Suppressor macrophage treated with lipopolysaccharide for 4 hours (primary cell): ENCODE results near the gene TXNDC12.

Source experiments
- DNase-seq: peaks from one replicate; pipeline ENCODE4 v3.0.0-alpha.2; 2020

The TXNDC12 gene

DNA sequence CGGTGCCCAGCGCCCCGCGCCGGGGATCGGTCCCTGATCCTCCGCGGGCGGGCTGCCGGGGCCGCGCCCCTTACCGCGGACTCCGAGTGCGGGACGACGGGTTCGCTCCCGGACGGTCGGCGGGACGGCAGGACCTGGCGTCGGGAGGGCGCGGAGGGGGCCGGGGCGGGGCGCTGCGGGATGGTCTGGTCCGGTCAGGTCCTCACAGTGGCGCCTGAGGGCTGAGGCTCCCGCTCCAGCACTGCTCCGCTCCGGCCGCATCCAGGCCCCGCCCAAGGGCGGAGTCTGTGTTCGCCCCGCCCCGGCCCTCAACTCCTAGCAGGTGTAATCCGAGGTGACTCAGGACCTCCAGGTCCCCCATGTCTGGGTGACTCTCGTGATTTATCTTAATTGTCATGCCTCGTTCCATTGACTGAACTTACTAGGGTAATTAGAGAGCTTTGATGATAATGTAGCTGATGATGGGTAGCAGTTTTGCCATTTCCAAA is 64.5 kb downstream of the TXNDC12 start, which contains the start of gene RAB3B:
Gene RAB3B, minus strand, starts transcription at position 223 of the 488 bp plus-strand sequence. CDS start 13,583 bp downstream, outside the sequence.
- peak; percentile 35 for DNase-seq

DNA sequence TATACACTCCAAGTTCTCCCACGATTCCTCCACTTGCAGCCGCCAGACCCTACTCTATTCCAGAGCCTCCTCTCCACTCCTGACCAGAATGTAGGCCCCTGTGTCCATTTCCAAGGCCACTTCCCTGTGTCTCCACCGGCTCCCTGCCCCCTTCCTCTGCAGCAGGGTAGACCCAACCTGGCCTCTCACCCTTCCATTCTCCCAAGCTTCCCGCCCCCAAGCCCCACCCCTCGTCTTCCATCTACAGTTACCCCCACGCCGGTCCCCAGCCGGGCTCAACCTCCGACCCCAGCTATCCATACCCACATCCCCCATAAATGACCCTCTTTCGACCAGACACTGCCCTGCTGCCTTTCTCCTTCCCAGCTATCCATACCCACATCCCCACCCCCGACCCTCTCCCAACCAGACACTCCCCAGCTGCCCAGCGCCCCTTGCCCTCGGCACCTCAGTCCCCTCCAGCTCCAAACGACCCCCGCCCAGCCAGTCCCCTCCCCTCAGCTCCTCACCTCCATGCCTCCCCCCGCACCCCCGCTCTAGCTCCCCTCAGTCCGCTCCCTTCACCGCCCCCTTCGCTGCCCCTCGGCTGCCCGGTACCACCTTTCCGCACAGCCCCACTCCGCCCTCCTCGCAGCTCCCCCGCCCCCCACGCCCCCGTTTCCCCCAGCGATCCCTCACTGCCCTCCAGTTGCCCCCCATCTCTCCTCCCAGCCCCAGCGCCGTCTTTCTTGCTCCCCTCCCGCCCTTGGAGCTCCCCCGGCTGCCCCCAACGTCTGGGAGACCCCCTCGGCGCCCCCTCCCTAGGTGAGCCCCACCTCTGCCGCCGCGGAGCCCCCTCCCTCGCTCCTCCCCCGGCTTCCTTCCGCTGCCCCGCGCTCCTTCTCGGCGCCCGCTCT is 65.2 kb downstream of the TXNDC12 start:
- no peak for DNase-seq

DNA sequence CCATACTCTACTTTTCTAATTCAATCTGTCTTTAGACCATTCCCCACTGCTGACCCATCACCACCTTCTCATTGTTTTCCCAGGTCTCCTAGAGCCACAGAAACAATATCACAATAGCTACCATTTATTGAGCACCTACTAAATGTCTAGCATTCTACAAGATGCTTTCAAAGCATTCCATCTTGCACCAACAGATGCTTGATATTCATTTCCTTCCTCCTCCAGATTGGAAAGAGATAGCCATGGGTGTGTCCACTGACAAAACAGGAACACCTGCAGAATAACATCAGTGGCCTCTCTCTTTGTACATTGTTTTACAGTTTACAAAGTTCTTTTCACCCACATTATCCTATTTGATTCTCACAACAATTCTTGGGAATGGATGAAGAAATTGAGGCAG is 66.7 kb downstream of the TXNDC12 start:
- DNase-seq, result no peak

DNA sequence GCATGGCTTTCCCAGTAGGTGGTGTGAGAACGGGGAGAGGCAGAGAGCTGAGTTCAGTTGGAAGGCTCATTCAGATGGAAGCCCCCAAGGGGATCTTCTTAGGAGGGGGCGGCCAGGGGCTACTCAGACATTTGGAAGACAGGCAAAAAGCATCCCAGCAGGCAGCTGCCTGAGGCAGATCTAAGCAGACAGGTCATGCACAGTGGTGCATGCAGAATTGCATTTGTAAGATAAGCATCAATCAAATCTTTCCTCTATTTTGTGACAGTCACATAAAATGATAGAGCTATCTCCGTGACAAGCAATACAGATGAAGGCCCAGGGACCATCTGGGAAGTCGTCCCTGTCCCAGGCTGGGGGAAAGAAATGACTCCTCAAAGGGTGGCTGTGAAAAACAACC is 68.3 kb downstream of the TXNDC12 start:
- DNase-seq, result no peak

DNA sequence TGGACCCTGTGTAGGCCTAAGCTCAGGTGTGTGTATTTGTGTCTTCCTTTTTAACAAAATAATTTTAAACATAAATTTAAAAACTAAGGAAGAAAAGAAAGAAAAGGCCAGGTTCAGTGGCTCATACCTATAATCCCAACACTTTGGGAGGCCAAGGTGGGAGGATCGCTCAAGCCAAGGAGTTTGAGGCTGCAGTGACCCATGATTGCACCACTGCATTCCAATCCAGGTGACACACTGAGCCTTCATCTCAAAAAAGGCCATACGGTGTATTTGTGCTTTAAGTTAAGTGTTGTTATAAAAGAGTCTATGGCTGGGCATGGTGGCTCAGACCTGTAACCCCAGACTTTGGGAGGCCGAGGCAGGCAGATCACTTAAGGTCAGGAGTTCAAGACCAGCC is 72.8 kb downstream of the TXNDC12 start:
- DNase-seq, result no peak

DNA sequence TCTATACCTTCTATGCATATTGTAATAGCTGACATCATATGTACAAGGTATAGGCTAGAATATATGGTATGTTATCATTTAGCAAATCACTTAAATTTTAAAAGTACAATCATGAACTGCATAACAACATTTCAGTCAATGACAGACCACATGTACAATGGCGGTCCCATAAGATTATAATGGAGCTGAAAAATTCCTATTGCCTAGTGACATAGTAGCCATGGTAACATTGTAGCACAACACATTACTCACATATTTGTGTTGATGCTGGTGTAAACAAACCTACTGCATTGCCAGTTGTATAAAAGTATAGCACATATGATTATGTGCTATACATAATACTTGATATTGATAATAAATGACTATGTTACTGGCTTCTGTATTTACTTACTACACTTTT is 73.4 kb downstream of the TXNDC12 start:
- DNase-seq, result no peak

DNA sequence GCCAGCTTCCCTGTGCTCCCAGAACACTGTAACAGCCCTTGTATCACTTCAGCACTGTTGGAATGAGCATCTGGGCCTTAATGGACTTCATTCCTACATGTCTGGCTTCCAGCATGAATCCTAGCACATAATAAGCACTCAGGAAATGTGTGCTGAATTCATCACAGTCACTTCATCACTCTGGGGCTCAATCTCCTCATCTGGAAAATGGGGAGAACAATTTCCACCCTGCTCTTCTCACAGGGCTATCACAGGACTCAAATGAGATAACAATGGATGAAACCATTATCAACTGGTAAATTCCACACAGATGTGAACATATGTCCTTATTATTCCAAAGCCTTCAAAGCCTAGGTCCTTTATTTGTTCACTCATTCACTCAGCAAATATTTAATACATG is 76.9 kb downstream of the TXNDC12 start:
- no peak for DNase-seq

DNA sequence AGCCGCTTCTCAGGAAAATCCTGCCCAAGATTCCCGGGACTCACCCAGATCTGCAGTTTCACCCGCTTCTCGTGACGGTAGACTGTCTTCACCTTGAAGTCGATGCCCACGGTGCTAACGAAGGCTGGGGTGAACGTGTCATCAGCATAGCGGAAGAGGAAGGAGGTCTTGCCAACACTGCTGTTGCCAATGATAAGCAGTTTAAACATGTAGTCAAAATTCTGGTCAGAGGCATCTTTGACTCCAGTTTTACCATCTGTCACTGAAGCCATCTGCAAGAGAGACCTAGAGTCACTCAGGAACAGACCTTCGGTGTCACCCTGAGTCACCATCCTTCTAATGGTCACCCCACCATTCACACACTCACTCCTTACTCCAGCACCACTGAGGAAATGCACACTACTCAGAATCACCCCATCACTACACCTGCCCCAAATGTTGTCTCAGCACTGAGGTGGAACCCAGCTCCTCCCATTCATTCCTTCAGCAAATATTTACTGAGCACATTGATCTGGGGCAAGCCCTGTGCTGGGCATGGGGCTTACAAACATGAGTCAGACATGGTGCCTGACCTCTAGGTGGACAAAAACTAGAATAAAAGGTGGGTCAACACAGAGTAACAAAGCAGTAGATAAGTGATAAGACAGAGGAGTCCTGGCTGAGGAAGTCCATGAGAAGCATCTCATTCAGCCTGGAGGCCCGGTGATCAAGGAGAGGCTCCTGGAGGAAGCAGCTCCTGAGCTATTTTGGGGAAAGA is 78.0 kb downstream of the TXNDC12 start:
- DNase-seq, result no peak

DNA sequence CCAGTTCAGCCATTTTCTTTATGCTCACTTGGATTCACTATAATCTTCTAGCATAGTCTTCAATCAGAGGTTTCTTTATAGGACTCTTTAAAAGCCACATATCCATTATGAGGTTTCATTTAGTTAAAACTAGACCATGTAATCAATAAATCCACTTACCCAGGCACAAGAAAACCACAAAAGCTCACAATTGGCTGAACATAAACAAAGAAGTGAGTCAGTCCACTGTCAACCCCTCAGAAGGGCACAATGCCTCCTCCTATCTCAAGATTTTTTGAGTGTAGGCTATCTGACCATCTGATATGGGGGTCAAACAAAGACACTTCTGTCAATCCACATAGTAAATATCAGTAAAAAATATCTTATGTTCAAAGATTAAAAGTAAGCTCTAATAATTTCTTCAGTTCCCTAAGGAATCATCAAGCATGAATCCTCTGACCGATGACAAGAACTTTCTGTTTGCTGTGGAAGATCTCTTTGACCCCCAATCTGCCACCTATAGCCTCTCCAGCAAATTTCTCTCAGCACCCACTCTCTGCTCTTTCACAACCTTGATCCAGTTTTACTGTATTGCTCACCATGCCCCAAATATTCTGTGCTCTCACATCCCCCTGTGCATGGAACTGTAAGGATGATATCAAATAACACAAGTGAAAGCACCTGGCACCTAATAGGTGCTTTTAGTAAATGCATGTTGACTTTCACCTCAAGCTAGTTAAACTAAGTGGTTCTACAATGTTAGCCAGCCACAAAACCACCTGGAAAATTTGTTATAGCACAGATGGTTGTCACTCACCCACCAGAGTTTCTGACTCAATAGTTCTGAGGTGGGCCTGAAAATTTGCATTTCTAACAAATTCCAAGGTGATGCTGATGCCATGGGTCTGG is 81.2 kb downstream of the TXNDC12 start:
- DNase-seq, result no peak
